A549 (cell line): Measurements from ENCODE around the gene CHADL. TPM values are rescaled to one million over a fixed set of nuclear protein-coding genes. Genes with fewer than 3 reads are reported as not detected.

Source experiments
- ATAC-seq, 2 experiments: fragments of 200-7000 bp in 1 of 2; fragments of >200 bp in 1 of 2; cut with Nextera tagmentation in 1 of 2; cut with Tn5 transposase in 1 of 2; 3 replicates each; pipeline versions ENCODE4 v1.8.0 to v1.9.1; 2018 to 2020; ENCODE audit warnings: mild to moderate bottlenecking in 1 of 2, moderate library complexity in 1 of 2
- CTCF ChIA-PET: fragments of 300-600 bp; sonication (Branson Sonifier 250); formaldehyde crosslinking; extraction: SDS; loops from one replicate; lab custom pipeline; 2021; ENCODE audit warnings: antibody characterized with exemption, inconsistent platforms; lab: Yijun Ruan, JAX
- POLR2A ChIA-PET: fragments of 350-600 bp; formaldehyde crosslinking; extraction: SDS; loops from one replicate; lab custom pipeline; 2021; ENCODE audit warnings: antibody characterized with exemption, inconsistent platforms; lab: Yijun Ruan, JAX
- DNase-seq, 2 experiments: peaks; one replicate each; pipeline versions ENCODE4 v3.0.0 to v3.0.0-alpha.2; 2011 to 2016; ENCODE audit warnings: low read depth in 1 of 2, low spot score in 1 of 2
- FAIRE-seq: peaks from 2 replicates; lab custom pipeline; 2011; peaks lifted over from hg19 to GRCh38; lab: Jason Lieb, UNC
- H3K27ac ChIP-seq, 2 experiments: fragments of >200 bp; sonication (Bioruptor Twin); formaldehyde crosslinking; 3 replicates each; pipeline ENCODE4 v1.5.1; 2016 to 2017
- H3K4me1 ChIP-seq: fragments of >200 bp; sonication (Bioruptor Twin); formaldehyde crosslinking; 3 replicates; pipeline ENCODE4 v1.6.1; 2016
- H3K4me2 ChIP-seq: fragments of >200 bp; sonication (Bioruptor Twin); formaldehyde crosslinking; 3 replicates; pipeline ENCODE4 v1.6.1; 2016
- H3K4me3 ChIP-seq: fragments of >200 bp; sonication (Bioruptor Twin); formaldehyde crosslinking; 3 replicates; pipeline ENCODE4 v1.5.1; 2016
- H3K9me3 ChIP-seq: fragments of >200 bp; sonication (Bioruptor Twin); formaldehyde crosslinking; 3 replicates; pipeline ENCODE4 v1.6.1; 2016
- BHLHE40 ChIP-seq: IDR thresholded peaks from 2 replicates; pipeline ENCODE4 v1.6.1; 2012; ENCODE audit warnings: low read depth, low read length, inconsistent platforms
- CBX2 ChIP-seq: fragments of 200-600 bp; sonication (generic); IDR thresholded peaks from 2 replicates; pipeline ENCODE4 v1.6.1; 2016; ENCODE audit warnings: low read depth, mild to moderate bottlenecking, borderline replicate concordance
- CHD2 ChIP-seq: fragments of 150-350 bp; IDR thresholded peaks from 2 replicates; pipeline ENCODE4 v1.6.1; 2014; ENCODE audit warnings: low read length; ENCODE audit not compliant: partially characterized antibody
- CHD4 ChIP-seq: fragments of 200-600 bp; sonication (generic); IDR thresholded peaks from 2 replicates; pipeline ENCODE4 v1.6.1; 2016; ENCODE audit warnings: antibody characterized with exemption, mild to moderate bottlenecking, borderline replicate concordance
- E2F6 ChIP-seq: IDR thresholded peaks from 2 replicates; pipeline ENCODE4 v1.6.1; 2012; ENCODE audit warnings: low read depth, borderline replicate concordance
- EHMT2 ChIP-seq: fragments of 200-600 bp; sonication (generic); IDR thresholded peaks from 2 replicates; pipeline ENCODE4 v1.6.1; 2016; ENCODE audit warnings: antibody characterized with exemption, low read depth, mild to moderate bottlenecking, moderate library complexity
- ESRRA ChIP-seq: fragments of 150-350 bp; IDR thresholded peaks from 2 replicates; pipeline ENCODE4 v1.6.1; 2014; ENCODE audit warnings: mild to moderate bottlenecking, low read length, borderline replicate concordance
- FOSB ChIP-seq: fragments of 250-450 bp; sonication (Bioruptor Pico); IDR thresholded peaks from 2 replicates; pipeline ENCODE4 v1.5.0; 2020; ENCODE audit warnings: mild to moderate bottlenecking, moderate library complexity
- FOXS1 ChIP-seq: fragments of 250-450 bp; sonication (Bioruptor Pico); IDR thresholded peaks from 2 replicates; pipeline ENCODE4 v1.5.0; 2020; ENCODE audit warnings: mild to moderate bottlenecking, moderate library complexity
- HDAC2 ChIP-seq: fragments of 200-600 bp; sonication (generic); IDR thresholded peaks from 2 replicates; pipeline ENCODE4 v1.6.1; 2016
- HES2 ChIP-seq: fragments of >200 bp; sonication (Bioruptor Twin); formaldehyde crosslinking; IDR thresholded peaks from 2 replicates; pipeline ENCODE4 v1.6.1; 2016
- HOXB13 ChIP-seq: fragments of 250-450 bp; sonication (Bioruptor Pico); IDR thresholded peaks from 2 replicates; pipeline ENCODE4 v1.5.0; 2020; ENCODE audit warnings: low read depth, mild to moderate bottlenecking, moderate library complexity
- JUNB ChIP-seq: fragments of >200 bp; sonication (Bioruptor Twin); formaldehyde crosslinking; IDR thresholded peaks from 2 replicates; pipeline ENCODE4 v1.6.1; 2016
- MAFK ChIP-seq: fragments of 450-650 bp; IDR thresholded peaks from 2 replicates; pipeline ENCODE4 v1.6.1; 2014; ENCODE audit not compliant: partially characterized antibody
- MAZ ChIP-seq: fragments of 150-350 bp; IDR thresholded peaks from 2 replicates; pipeline ENCODE4 v1.6.1; 2014; ENCODE audit warnings: antibody characterized with exemption, low read depth, low read length, borderline replicate concordance
- NFE2L2 ChIP-seq: fragments of 150-350 bp; conservative IDR thresholded peaks from 2 replicates; pipeline ENCODE4 v1.6.1; 2014; ENCODE audit warnings: low read length
- NPAS2 ChIP-seq: fragments of 250-450 bp; sonication (Bioruptor Pico); IDR thresholded peaks from 2 replicates; pipeline ENCODE4 v1.8.0; 2022; ENCODE audit warnings: mild to moderate bottlenecking, moderate library complexity, borderline replicate concordance
- PHF8 ChIP-seq: fragments of 200-600 bp; sonication (generic); IDR thresholded peaks from 2 replicates; pipeline ENCODE4 v1.6.1; 2016; ENCODE audit warnings: low read depth, mild to moderate bottlenecking, antibody characterized with exemption, moderate library complexity, borderline replicate concordance
- POLR2A ChIP-seq: IDR thresholded peaks from 2 replicates; pipeline ENCODE4 v1.6.1; 2012; ENCODE audit warnings: mild to moderate bottlenecking, low read length
- POLR2AphosphoS2 ChIP-seq: conservative IDR thresholded peaks from 2 replicates; pipeline ENCODE4 v1.6.1; 2012; ENCODE audit warnings: low read length, improper control_type of control experiment, inconsistent platforms
- RARB ChIP-seq: fragments of 250-450 bp; sonication (Bioruptor Pico); IDR thresholded peaks from 2 replicates; pipeline ENCODE4 v1.8.0; 2021; ENCODE audit warnings: mild to moderate bottlenecking, moderate library complexity
- RCOR1 ChIP-seq: fragments of 150-350 bp; IDR thresholded peaks from 2 replicates; pipeline ENCODE4 v1.6.1; 2014; ENCODE audit warnings: antibody characterized with exemption, low read length, low read depth
- SMC3 ChIP-seq: fragments of >200 bp; sonication (Bioruptor Twin); formaldehyde crosslinking; IDR thresholded peaks from 3 replicates; pipeline ENCODE4 v1.6.1; 2018; ENCODE audit warnings: inconsistent platforms
- TP53 ChIP-seq: fragments of 250-450 bp; sonication (Bioruptor Pico); IDR thresholded peaks from 2 replicates; pipeline ENCODE4 v1.5.0; 2021; ENCODE audit warnings: mild to moderate bottlenecking, moderate library complexity
- ZC3H11A ChIP-seq: fragments of 450-650 bp; IDR thresholded peaks from 2 replicates; pipeline ENCODE4 v1.6.1; 2014; ENCODE audit warnings: antibody characterized with exemption, mild to moderate bottlenecking
- ZFP36 ChIP-seq: fragments of 450-650 bp; IDR thresholded peaks from 2 replicates; pipeline ENCODE4 v1.6.1; 2014; ENCODE audit warnings: borderline replicate concordance; ENCODE audit not compliant: partially characterized antibody
- ZNF302 ChIP-seq: fragments of 250-450 bp; sonication (Bioruptor Pico); IDR thresholded peaks from 2 replicates; pipeline ENCODE4 v1.9.0; 2021; ENCODE audit warnings: inconsistent platforms, mild to moderate bottlenecking, moderate library complexity
- WGBS: methylation state at CpG from one replicate; pipeline ENCODE4 v1.1.6; 2017; ENCODE audit errors: missing lambda C conversion rate; 5-methylcytosine and 5-hydroxymethylcytosine counted together
- polyA plus RNA-seq, 4 experiments: library from polyadenylated mRNA; depleted of rRNA in 3 of 4; stranded (reverse); fragments of >200 nt; fragmentation: RNase III in 1 of 4; extraction: RNeasy Plus Mini Kit Qiagen cat#74134 plus additional on column Dnase treatment in 1 of 4; gene quantifications; 2 replicates in 3 of 4; 3 replicates in 1 of 4; pipeline ENCODE4 v1.2.3, GENCODE V29; 2011 to 2017
- TF ChIP-seq, protein P1 (sequence below): fragments of 200-600 bp; sonication (generic); IDR thresholded peaks from 2 replicates; pipeline ENCODE4 v1.6.1; 2016; ENCODE audit warnings: antibody characterized with exemption, mild to moderate bottlenecking, moderate library complexity
- TF ChIP-seq, protein P2 (sequence below): fragments of >200 bp; sonication (Bioruptor Twin); formaldehyde crosslinking; IDR thresholded peaks from 3 replicates; pipeline ENCODE4 v1.6.1; 2016

The CHADL gene
- polyA plus RNA-seq, 2 of the 4 experiments (the other 2 are of a cell fraction), result not detected

DNA sequence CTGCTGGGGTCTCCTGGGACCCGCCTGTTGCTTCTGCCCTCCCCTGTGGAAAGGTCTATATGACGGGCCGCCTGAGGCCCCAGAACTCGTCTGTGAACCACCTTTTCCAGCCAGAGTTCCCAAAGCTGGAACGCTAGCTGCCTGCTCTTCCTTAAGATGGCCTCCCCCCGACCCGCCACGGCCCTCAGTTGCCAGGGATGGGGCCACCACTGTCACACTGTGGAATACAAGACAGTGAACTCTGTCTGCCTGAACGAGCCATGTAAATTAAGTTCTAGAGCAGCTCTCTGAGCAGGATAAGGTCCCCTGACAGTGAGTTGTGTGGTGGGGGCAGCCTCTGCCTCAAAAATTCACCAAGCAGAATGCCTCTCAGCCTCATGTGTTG lies 10.3 kb downstream of the CHADL start:
- ATAC-seq (no peak), FAIRE-seq (no peak), DNase-seq (no peak)
- Histone ChIP-seq H3K4me2 (no peak overlapping the region), H3K27ac (no peak overlapping the region), H3K4me3 (no peak overlapping the region), H3K9me3 (no peaks in the 10 kb centered on the region), H3K4me1 (0 out of 3 replicates have a peak, but pooled peaks cover 4% of the 10 kb centered on the region)
- CTCF ChIA-PET, result interaction anchor here (0.5 to 0.8 kb wide), 2 partner anchors 15 to 17 kb away, joined by 3 to 5 read pairs; no protein-coding TSS in a partner anchor
- POLR2A ChIA-PET, result no interaction called here
- WGBS, result 100% methylated on average over 1 of the region's 9 CpGs
- TF ChIP-seq HES2 (no peak), POLR2AphosphoS2 (no peak), EHMT2 (no peak), JUNB (no peak), RCOR1 (no peak), ESRRA (no peak), ZC3H11A (no peak), HOXB13 (no peak), RARB (CRISPR knock-in tag) (no peak), FOXS1 (CRISPR knock-in tag) (no peak), ZNF302 (no peak), CBX2 (no peak), MAFK (no peak), NPAS2 (CRISPR knock-in tag) (no peak), PHF8 (no peak), ZFP36 (no peak), HDAC2 (no peak)
- TF ChIP-seq, protein P1, sequence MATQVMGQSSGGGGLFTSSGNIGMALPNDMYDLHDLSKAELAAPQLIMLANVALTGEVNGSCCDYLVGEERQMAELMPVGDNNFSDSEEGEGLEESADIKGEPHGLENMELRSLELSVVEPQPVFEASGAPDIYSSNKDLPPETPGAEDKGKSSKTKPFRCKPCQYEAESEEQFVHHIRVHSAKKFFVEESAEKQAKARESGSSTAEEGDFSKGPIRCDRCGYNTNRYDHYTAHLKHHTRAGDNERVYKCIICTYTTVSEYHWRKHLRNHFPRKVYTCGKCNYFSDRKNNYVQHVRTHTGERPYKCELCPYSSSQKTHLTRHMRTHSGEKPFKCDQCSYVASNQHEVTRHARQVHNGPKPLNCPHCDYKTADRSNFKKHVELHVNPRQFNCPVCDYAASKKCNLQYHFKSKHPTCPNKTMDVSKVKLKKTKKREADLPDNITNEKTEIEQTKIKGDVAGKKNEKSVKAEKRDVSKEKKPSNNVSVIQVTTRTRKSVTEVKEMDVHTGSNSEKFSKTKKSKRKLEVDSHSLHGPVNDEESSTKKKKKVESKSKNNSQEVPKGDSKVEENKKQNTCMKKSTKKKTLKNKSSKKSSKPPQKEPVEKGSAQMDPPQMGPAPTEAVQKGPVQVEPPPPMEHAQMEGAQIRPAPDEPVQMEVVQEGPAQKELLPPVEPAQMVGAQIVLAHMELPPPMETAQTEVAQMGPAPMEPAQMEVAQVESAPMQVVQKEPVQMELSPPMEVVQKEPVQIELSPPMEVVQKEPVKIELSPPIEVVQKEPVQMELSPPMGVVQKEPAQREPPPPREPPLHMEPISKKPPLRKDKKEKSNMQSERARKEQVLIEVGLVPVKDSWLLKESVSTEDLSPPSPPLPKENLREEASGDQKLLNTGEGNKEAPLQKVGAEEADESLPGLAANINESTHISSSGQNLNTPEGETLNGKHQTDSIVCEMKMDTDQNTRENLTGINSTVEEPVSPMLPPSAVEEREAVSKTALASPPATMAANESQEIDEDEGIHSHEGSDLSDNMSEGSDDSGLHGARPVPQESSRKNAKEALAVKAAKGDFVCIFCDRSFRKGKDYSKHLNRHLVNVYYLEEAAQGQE, result no peak
- TF ChIP-seq, protein P2, sequence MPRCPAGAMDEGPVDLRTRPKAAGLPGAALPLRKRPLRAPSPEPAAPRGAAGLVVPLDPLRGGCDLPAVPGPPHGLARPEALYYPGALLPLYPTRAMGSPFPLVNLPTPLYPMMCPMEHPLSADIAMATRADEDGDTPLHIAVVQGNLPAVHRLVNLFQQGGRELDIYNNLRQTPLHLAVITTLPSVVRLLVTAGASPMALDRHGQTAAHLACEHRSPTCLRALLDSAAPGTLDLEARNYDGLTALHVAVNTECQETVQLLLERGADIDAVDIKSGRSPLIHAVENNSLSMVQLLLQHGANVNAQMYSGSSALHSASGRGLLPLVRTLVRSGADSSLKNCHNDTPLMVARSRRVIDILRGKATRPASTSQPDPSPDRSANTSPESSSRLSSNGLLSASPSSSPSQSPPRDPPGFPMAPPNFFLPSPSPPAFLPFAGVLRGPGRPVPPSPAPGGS, result no peak

DNA sequence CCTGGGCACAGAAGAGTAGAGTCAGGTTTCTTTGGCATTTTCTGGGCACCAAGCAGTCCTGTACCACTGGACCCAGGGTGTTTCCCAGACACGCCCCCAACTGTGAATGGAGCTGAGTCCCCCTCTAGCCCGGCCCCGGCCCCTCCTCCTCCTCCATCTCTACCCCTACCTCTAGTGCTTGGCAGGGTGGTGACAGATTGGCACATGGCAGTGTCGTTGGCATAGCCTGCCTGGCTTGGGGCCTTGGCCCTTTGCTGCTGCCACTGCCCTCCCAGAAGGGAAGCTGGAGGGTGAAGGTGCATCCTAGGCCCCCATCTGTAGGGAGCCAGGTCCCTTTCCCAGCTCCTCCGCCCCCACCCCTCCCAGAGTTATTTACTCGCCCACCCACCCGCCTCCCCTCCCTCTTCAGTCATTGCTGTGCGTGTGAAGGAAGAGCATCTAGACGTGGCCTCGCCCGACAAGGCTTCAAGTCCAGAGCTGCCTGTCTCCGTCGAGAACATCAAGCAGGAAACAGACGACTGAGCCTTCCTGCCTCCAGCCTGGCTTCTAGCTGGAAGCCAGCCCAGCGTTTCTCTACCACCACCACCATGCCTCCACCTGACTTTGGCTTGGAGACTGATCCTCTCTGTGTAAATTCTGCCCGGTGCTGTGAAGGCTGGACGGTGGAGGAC lies 10.9 kb downstream of the CHADL start:
- Histone ChIP-seq H3K27ac (no peak overlapping the region), H3K9me3 (no peaks in the 10 kb centered on the region), H3K4me2 (no peak overlapping the region), H3K4me1 (0 out of 3 replicates have a peak, but pooled peaks cover 4% of the 10 kb centered on the region), H3K4me3 (no peak overlapping the region)
- CTCF ChIA-PET, result interaction anchor here (0.5 kb wide), 1 partner anchor 16 kb away, joined by 5 read pairs; no protein-coding TSS in a partner anchor
- TF ChIP-seq POLR2A, result no peak
- TF ChIP-seq CHD2, result no peak
- no peak for TF ChIP-seq TP53 (CRISPR knock-in tag)
- TF ChIP-seq ZFP36, result no peak
- TF ChIP-seq FOSB (CRISPR knock-in tag), result no peak
- TF ChIP-seq E2F6, result no peak
- TF ChIP-seq HES2, result no peak
- TF ChIP-seq BHLHE40, result no peak
- no peak for TF ChIP-seq SMC3
- no peak for TF ChIP-seq NFE2L2
- TF ChIP-seq CHD4, result no peak
- TF ChIP-seq EHMT2, result no peak
- TF ChIP-seq MAFK, result no peak
- no peak for TF ChIP-seq PHF8
- TF ChIP-seq MAZ, result no peak
- no peak for TF ChIP-seq NPAS2 (CRISPR knock-in tag)
- TF ChIP-seq CBX2, result no peak
- DNase-seq (no peak), ATAC-seq (no peak), FAIRE-seq (no peak)
- POLR2A ChIA-PET, result no interaction called here
- 89% methylated on average over 13 of the region's 17 CpGs for WGBS
